H9 (cell line): ENCODE measurements around the gene AGTPBP1. TPM values are rescaled to one million over a fixed set of nuclear protein-coding genes. Genes with fewer than 3 reads are reported as not detected.

ENCODE experiments used
- DNase-seq: peaks from one replicate; pipeline ENCODE4 v3.0.0-alpha.2; 2017
- H2AFZ ChIP-seq: one replicate; pipeline ENCODE4 v1.6.1; 2013; ENCODE audit warnings: mild to moderate bottlenecking, low read length, control low read depth, moderate library complexity
- H2AK5ac ChIP-seq: 2 replicates; pipeline ENCODE4 v1.6.1; 2013; ENCODE audit warnings: low read length, control low read depth, mixed read lengths; ENCODE audit not compliant: insufficient read length
- H2BK120ac ChIP-seq: one replicate; pipeline ENCODE4 v1.6.1; 2013; ENCODE audit warnings: low read depth, mild to moderate bottlenecking, low read length, control low read depth, inconsistent platforms; ENCODE audit not compliant: poor library complexity, severe bottlenecking
- H2BK12ac ChIP-seq: 2 replicates; pipeline ENCODE4 v1.6.1; 2013; ENCODE audit warnings: low read length, control low read depth, mixed read lengths, low read depth; ENCODE audit not compliant: insufficient read length
- H2BK15ac ChIP-seq: 2 replicates; pipeline ENCODE4 v1.6.1; 2013; ENCODE audit warnings: low read depth, low read length, control low read depth
- H2BK20ac ChIP-seq: one replicate; pipeline ENCODE4 v1.6.1; 2013; ENCODE audit warnings: low read depth, mild to moderate bottlenecking, low read length, control low read depth, inconsistent platforms; ENCODE audit not compliant: poor library complexity, severe bottlenecking
- H2BK5ac ChIP-seq: 2 replicates; pipeline ENCODE4 v1.6.1; 2013; ENCODE audit warnings: low read length, control low read depth, mixed read lengths; ENCODE audit not compliant: insufficient read length
- H3K14ac ChIP-seq: 2 replicates; pipeline ENCODE4 v1.6.1; 2013; ENCODE audit warnings: low read length, control low read depth; ENCODE audit not compliant: insufficient read depth
- H3K18ac ChIP-seq: 2 replicates; pipeline ENCODE4 v1.6.1; 2013; ENCODE audit warnings: low read depth, mild to moderate bottlenecking, mixed read lengths, low read length, control low read depth; ENCODE audit not compliant: insufficient read length
- H3K23ac ChIP-seq: 2 replicates; pipeline ENCODE4 v1.6.1; 2013; ENCODE audit warnings: low read length, control low read depth, mixed read lengths, low read depth; ENCODE audit not compliant: insufficient read length
- H3K23me2 ChIP-seq: 2 replicates; pipeline ENCODE4 v1.6.1; 2013; ENCODE audit warnings: low read depth, mild to moderate bottlenecking, mixed read lengths, low read length, control low read depth; ENCODE audit not compliant: insufficient read length, poor library complexity, severe bottlenecking
- H3K27ac ChIP-seq: 2 replicates; pipeline ENCODE4 v1.5.1; 2013; ENCODE audit warnings: low read length, control low read depth, mixed read lengths, low read depth; ENCODE audit not compliant: insufficient read length
- H3K27me3 ChIP-seq: 2 replicates; pipeline ENCODE4 v1.6.1; 2013; ENCODE audit warnings: low read length, control low read depth, inconsistent platforms; ENCODE audit not compliant: insufficient read depth
- H3K4ac ChIP-seq: 2 replicates; pipeline ENCODE4 v1.6.1; 2013; ENCODE audit warnings: low read depth, mild to moderate bottlenecking, control low read depth, inconsistent platforms, low read length, moderate library complexity
- H3K4me1 ChIP-seq: 2 replicates; pipeline ENCODE4 v1.6.1; 2013; ENCODE audit warnings: low read length, control low read depth, inconsistent platforms; ENCODE audit not compliant: insufficient read depth
- H3K4me2 ChIP-seq: 2 replicates; pipeline ENCODE4 v1.6.1; 2013; ENCODE audit warnings: low read length, control low read depth, mixed read lengths; ENCODE audit not compliant: insufficient read length, insufficient read depth
- H3K56ac ChIP-seq: 2 replicates; pipeline ENCODE4 v1.6.1; 2013; ENCODE audit warnings: low read depth, mild to moderate bottlenecking, mixed read lengths, low read length, control low read depth; ENCODE audit not compliant: insufficient read length
- H3K79me1 ChIP-seq: 2 replicates; pipeline ENCODE4 v1.6.1; 2013; ENCODE audit warnings: low read depth, mild to moderate bottlenecking, moderate library complexity, low read length, control low read depth, inconsistent platforms; ENCODE audit not compliant: insufficient read depth, poor library complexity, severe bottlenecking
- H3K79me2 ChIP-seq: 2 replicates; pipeline ENCODE4 v1.6.1; 2013; ENCODE audit warnings: low read length, control low read depth, inconsistent platforms; ENCODE audit not compliant: insufficient read depth
- H3K9ac ChIP-seq: 2 replicates; pipeline ENCODE4 v1.6.1; 2013; ENCODE audit warnings: low read length, control low read depth, mixed read lengths; ENCODE audit not compliant: insufficient read length; ENCODE audit errors: extremely low read depth
- H3K9me3 ChIP-seq: one replicate; pipeline ENCODE4 v1.6.1; 2013; ENCODE audit warnings: low read depth, low read length, inconsistent platforms; ENCODE audit not compliant: control insufficient read depth
- H3T11ph ChIP-seq: one replicate; pipeline ENCODE4 v1.6.1; 2013; ENCODE audit warnings: mild to moderate bottlenecking, low read length, control low read depth, inconsistent platforms
- H4K20me1 ChIP-seq: one replicate; pipeline ENCODE4 v1.6.1; 2013; ENCODE audit not compliant: control insufficient read depth, insufficient read length, insufficient read depth
- H4K5ac ChIP-seq: 2 replicates; pipeline ENCODE4 v1.6.1; 2013; ENCODE audit warnings: low read depth, mild to moderate bottlenecking, mixed read lengths, low read length, control low read depth; ENCODE audit not compliant: insufficient read length
- H4K8ac ChIP-seq: replicated peaks from 2 replicates; pipeline ENCODE4 v1.6.1; 2013; ENCODE audit warnings: low read length, control low read depth, mixed read lengths, low read depth; ENCODE audit not compliant: insufficient read length
- H4K91ac ChIP-seq: 2 replicates; pipeline ENCODE4 v1.6.1; 2013; ENCODE audit warnings: low read depth, mild to moderate bottlenecking, moderate library complexity, mixed read lengths, low read length, control low read depth; ENCODE audit not compliant: insufficient read length
- H3K27ac Mint-ChIP-seq, 3 experiments: 2 replicates in 2 of 3; 3 replicates in 1 of 3; pipeline ENCODE4 v1.8.0; 2020 to 2021; ENCODE audit warnings: mixed read lengths in 3 of 3, mild to moderate bottlenecking in 1 of 3, moderate library complexity in 1 of 3
- H3K27me3 Mint-ChIP-seq: 2 replicates; pipeline ENCODE4 v1.8.0; 2021; ENCODE audit warnings: low read depth, mild to moderate bottlenecking, moderate library complexity, mixed read lengths
- H3K36me3 Mint-ChIP-seq, 3 experiments: 2 replicates in 2 of 3; 3 replicates in 1 of 3; pipeline ENCODE4 v1.8.0; 2020 to 2021; ENCODE audit warnings: low read depth in 3 of 3, mixed read lengths in 3 of 3; ENCODE audit not compliant: insufficient read depth in 1 of 3
- H3K4me1 Mint-ChIP-seq, 2 experiments: 2 replicates each; pipeline ENCODE4 v1.8.0; 2020; ENCODE audit warnings: mixed read lengths in 2 of 2
- H3K4me3 Mint-ChIP-seq, 2 experiments: 2 replicates in 1 of 2; 3 replicates in 1 of 2; pipeline ENCODE4 v1.8.0; 2020 to 2021; ENCODE audit warnings: mild to moderate bottlenecking in 2 of 2, mixed read lengths in 2 of 2, moderate library complexity in 1 of 2
- H3K9me3 Mint-ChIP-seq, 2 experiments: 2 replicates in 1 of 2; 3 replicates in 1 of 2; pipeline ENCODE4 v1.8.0; 2020; ENCODE audit warnings: mild to moderate bottlenecking in 2 of 2, mixed read lengths in 2 of 2, moderate library complexity in 1 of 2
- CTCF ChIP-seq: fragments of 200-600 bp; sonication (generic); conservative IDR thresholded peaks from 3 replicates; pipeline ENCODE4 v1.8.0; 2021; ENCODE audit warnings: antibody characterized with exemption, mild to moderate bottlenecking
- WGBS: extraction: QIAGEN DNeasy Blood & Tissue Kit; methylation state at CpG from one replicate; pipeline ENCODE4 v1.1.7; 2013; ENCODE audit warnings: missing lambda C conversion rate, low lambda C conversion rate, mixed read lengths; ENCODE audit not compliant: insufficient read length; ENCODE audit errors: extremely low coverage; 5-methylcytosine and 5-hydroxymethylcytosine counted together
- total RNA-seq: library from RNA; stranded (reverse); gene quantifications from 2 replicates; pipeline ENCODE4 v1.2.1, GENCODE V29; 2021

AGTPBP1 gene
- total RNA-seq, 1 experiment from 2014 or later, result 53.1 TPM

- no peak for DNase-seq
- Mint-ChIP-seq H3K27ac (no peak overlapping the region; a peak in 1 of 7 replicates), H3K4me3 (no peak overlapping the region), H3K27me3 (no peaks in the 10 kb centered on the region), H3K9me3 (peaks cover 0 to 19% of the 10 kb centered on the region in 2 experiments; a peak in 3 of 5 replicates), H3K4me1 (peaks cover 11 to 13% of the 10 kb centered on the region in 2 experiments), H3K36me3 (peaks cover 16 to 26% (median 21%) of the 10 kb centered on the region in 3 experiments)
- Histone ChIP-seq H2BK120ac (no peak overlapping the region), H3K27ac (no peak overlapping the region), H3K56ac (no peak overlapping the region), H3K4me2 (no peak overlapping the region), H2BK15ac (no peak overlapping the region), H3K79me1 (peaks cover 3% of the 10 kb centered on the region), H2BK12ac (no peak overlapping the region), H4K5ac (no peak overlapping the region), H3K27me3 (no peaks in the 10 kb centered on the region), H2BK20ac (no peak overlapping the region), H2BK5ac (no peak overlapping the region), H3K4me1 (no peaks in the 10 kb centered on the region), H4K91ac (no peak overlapping the region), H2AFZ (no peak overlapping the region), H4K8ac (no peak overlapping the region), H3K18ac (no peak overlapping the region), H4K20me1 (no peaks in the 10 kb centered on the region), H3K9me3 (no peaks in the 10 kb centered on the region), H3K4ac (no peak overlapping the region), H3K23me2 (no peaks in the 10 kb centered on the region), H3K79me2 (no peaks in the 10 kb centered on the region; the same call in 1 of the 2 replicates), H3K23ac (no peak overlapping the region), H2AK5ac (no peak overlapping the region), H3K9ac (no peak overlapping the region), H3T11ph (no peak overlapping the region), H3K14ac (no peak overlapping the region)
- no peak for TF ChIP-seq CTCF
- no CpG with 5 or more reads among the region's 6 CpGs for WGBS
These were observed 24.5 kb downstream of the AGTPBP1 start for GRCh38 chr9:85717220-85717619.
